ENCODE results near the gene PLEK.
"Not testable (repeated sequence)": the region's sequence is repeated elsewhere in the genome, so short reads cannot be mapped to it uniquely, and the experiment has no call there.

Gene PLEK, protein sequence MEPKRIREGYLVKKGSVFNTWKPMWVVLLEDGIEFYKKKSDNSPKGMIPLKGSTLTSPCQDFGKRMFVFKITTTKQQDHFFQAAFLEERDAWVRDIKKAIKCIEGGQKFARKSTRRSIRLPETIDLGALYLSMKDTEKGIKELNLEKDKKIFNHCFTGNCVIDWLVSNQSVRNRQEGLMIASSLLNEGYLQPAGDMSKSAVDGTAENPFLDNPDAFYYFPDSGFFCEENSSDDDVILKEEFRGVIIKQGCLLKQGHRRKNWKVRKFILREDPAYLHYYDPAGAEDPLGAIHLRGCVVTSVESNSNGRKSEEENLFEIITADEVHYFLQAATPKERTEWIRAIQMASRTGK

DNA sequence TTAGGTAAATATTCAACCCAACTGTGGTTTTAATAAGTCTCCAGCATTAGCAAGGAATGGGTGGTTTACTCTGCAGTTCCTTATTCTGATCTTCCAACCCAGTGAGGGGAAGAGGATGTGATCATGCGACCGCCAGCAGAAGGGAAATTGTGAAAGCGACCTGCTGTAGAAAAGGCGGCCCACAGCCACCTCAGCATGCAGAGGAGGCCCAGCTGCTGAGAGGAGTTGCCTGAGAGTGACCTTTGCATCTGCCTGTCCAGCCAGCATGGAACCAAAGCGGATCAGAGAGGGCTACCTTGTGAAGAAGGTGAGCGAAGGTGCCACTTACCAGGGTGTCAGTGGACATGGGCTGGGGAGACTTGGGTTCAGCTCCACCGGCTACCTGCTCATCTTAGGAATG, at the start of gene PLEK:
PLEK (plus strand) TSS at position 196 of the 400 bp plus-strand sequence; CDS start at position 266, 70 bp downstream.
- DNase-seq: no peak

DNA sequence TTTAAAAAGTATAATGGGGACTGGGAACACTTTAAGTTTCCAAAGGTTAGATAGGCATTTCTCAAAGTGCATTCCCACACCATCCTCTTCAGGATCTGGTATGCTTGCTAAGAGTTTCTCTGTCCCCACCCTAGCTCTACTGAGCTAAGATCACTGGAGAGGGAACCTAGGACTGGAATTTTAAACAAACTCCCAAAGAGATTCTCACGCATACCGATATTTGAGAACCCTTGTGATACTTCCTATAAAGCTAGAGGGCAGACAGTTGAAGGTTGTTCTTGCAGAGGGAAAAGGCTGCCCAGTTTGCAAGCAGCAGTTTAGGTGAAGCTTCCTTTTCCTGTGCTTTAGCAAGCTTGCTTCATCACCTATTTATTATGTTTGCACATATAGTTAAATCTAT, 49.0 kb upstream of the PLEK start:
- DNase-seq: no peak

DNA sequence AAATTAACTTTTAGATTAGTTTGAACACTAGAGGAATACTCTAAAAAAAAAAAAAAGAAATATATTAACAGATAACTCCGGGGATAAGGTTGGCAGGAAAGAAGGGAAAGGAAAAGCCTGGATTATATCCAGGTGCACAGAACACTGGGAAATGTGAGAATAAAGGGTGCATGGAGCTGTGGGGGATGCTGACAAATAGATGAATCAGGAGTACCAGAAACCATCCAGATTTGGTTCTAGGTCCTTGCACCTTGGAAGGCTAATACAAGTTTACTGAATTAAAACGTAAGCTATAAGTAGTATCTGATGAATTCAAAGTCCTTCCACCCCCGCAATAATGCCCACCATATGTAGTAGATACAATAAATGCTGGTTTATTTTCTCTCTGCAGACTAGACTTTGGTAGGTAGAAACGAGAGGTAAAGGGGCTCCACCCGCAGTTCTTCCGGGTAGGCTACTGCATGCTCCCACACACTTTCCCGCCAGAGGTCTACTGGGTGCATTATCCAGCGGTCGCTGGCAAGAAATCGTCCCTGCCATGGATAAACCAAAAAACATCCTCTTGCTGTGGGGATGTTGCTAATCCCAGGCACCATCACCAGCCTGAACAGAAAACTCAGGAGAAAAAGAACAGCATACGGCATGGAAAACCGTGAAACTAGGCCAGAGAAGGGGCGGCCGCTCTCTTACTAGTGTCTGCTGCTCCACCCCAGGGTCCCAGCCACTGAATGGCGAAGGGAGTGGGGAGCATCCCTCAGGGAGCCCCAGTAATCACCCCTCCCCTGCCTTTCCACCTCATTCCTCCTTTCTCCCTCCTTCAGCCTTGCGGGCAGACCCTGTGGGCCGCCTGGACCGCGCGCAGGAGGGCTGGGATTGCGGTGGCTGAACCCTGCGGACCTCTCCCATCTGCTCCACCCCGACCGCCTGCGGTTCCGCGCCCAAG, 46.8 kb upstream of the PLEK start:
- no peak for DNase-seq

DNA sequence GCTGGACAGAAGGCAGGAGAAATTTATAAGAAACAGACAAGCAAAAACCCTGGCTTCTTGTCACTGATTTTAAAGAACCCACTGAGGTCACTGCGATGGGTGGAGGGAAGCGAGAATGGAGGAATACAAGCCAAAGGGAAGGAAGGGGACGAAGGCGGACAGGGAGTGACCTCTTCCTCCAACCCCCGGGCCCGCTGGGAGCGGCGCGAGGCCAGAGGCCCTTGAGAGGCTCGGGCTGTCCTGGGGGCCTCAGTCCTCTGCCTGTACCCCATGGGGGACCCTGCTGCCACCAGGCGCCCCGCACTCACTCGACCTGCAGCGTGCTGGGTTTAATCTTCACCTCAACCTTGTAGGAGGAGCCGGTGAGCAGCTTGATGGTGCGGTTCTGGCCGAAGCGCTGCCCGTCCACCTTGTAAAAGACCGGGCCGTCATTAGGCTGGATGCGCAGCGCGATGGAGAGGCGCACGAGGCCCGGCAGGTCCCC, 46.1 kb upstream of the PLEK start:
- no peak for DNase-seq

DNA sequence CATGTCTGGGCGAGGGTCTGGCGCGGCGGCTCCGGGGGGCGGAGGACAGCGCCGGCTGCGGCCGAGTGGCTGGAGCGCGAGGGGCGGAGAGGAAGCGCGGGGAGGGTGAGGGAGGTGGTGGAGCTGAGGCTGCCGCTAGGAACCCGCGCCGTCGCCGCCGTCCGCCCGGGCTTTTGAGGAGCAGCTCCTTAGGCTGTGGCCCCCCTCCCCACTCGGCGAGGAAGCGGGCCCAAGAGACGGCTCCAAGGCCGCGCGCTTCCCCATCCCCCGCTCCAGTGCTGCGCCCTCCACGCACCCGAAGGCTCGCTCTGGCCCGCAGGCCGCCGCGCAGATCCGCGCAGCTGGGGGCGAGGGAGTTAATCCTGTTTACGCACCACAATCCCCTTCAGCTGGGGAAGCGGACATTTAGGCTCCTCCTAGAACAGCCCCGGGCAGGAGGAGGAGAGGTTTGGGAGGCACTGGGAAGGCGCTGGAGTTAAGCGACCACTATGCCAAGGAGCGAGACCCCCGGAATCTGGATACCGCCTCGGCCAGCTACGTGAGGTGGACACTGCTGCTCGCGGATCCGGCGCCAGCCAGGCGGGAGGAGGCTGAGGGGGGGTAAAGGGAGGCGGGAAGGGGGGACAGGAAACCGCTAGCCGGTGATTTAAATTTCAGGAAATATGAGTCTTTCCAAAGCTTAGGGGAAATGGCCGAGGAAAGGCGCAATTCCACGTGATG, 45.5 kb upstream of the PLEK start, which contains the start of gene CNRIP1:
CNRIP1 (minus strand) TSS at position 552 of the 720 bp plus-strand sequence; CDS start at position 3, 549 bp downstream.
- no peak for DNase-seq

DNA sequence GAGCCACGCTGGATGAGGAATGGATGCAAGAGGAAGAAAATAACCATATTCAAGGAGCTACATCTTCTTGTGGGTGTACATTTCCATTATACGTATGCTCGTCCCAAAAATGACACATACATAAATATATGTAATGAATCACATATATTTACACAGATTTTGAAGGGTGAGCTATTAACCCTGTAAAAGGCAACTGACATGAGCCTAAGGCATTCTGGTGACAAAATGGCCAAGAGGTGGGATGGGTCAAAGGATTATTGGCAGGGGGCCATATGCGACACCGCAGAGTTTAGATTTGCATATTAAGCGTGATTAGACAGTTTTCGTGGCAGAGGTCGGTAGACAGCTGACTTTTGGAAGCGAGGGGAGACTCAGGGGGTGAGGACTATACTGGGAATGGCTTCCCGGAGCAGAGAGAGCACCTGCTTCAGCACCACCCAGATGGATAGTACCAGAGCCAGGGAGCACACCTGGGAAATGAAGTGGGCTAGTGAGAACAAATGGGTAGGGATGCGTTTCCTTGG, 44.9 kb upstream of the PLEK start:
- DNase-seq: no peak

DNA sequence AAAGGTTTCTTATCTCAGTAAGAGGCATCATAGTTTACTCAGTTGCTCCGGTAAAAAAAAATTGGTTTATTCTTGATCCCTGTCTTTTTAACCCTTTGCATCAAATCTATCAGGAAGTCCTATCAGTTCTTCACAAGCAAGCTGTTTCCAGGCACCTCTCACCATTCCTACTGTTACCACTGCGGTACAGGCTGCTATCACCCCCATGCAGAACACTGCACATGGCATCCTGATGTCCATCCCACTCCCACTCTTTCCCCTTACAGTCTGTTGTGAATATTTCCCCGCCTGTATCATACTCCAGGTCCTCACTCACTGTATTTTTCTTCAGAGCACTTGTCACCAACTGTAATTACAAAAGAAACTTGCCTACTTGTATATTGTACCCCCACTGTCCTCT, 40.0 kb upstream of the PLEK start:
- no peak for DNase-seq

DNA sequence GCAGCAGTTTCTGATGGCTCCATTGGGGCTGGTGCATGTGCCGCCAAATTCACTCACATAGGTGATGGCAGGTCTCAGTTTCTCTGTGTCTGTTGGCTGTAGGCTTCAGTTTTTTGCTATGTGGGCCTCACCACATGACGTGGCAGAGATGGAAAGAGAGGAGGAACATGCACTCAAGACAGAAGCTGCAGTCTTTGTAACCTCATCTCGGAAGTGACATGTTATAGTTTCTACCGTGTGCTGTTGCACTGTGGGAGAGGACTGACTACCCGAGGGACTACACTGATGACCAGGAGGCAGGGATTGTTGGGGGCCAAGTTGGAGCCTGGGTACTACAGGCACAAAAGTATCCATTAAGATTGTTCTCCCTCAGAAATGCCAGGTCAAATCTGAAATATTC, 36.2 kb upstream of the PLEK start:
- DNase-seq: no peak

DNA sequence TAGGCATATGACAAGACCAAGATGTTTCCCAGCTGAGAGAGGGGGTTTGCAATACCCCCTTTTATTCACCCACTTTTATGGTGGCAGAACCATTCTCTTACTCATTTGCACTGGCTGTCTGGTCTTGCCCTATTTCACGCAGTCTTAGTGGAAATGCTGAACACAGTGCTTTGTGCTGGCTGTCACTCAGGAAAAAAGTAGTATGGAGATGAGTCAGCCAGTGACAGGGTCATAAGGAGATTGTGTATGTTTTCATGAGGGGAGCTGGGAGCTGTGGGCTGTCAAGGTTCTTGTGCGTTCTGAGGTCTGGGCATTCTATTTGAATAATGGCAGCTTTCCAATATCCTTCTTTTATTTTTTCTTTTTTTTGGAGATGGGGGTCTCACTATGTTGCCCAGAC, 34.4 kb upstream of the PLEK start:
- no peak for DNase-seq

DNA sequence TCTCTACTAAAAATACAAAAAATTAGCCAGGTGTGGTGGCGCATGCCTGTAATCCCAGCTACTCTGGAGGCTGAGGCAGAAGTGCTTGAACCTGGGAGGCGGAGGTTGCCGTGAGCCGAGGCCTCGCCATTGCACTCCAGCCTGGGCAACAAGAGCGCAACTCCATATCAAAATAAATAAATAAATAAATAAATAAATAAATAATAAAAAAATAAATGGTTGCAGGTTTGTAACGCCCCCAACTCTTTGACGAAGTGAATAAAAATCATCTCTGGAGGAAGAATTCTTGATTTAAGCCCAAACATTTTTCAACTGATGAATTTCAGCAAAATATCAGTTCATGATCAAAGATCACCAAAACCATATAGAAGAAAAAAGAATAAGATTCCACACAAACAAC, 32.1 kb upstream of the PLEK start:
- DNase-seq: no peak

DNA sequence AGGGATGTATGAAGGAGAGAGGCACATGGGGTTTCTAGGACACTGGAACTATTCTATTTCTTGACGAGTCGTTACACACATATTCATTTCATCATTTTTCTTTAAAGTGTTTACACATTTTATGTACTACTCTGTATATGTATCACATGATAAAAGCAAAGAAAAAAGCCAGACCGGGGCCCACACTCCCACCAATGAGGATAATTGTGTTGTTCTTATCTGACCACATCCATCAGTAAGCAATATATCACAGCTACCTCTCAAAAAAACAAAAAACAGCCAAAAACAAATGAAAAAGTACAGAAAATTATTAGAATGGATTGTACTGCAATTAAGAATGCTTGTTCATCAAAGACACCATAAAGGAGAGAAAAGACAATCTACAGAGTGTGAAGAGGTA, 31.2 kb upstream of the PLEK start:
- DNase-seq: no peak

DNA sequence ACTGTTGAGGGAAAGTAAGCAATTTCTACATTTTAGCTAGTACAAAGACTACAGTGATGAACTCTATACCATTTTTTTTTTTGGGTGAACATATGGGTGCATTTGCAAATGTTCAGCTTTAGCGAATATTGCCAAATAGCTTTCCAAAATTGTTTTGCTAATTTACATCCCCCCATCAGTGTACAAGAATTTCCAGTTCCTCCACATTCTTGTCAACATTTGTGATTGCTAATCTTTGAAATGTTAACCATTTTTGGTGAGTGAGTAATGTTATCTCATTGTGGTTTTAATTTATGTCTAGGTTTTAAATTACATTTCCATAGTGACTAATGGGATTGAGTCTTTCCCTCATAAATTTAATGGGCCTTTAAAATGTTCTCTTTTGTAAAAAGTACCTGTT, 28.9 kb upstream of the PLEK start:
- no peak for DNase-seq

DNA sequence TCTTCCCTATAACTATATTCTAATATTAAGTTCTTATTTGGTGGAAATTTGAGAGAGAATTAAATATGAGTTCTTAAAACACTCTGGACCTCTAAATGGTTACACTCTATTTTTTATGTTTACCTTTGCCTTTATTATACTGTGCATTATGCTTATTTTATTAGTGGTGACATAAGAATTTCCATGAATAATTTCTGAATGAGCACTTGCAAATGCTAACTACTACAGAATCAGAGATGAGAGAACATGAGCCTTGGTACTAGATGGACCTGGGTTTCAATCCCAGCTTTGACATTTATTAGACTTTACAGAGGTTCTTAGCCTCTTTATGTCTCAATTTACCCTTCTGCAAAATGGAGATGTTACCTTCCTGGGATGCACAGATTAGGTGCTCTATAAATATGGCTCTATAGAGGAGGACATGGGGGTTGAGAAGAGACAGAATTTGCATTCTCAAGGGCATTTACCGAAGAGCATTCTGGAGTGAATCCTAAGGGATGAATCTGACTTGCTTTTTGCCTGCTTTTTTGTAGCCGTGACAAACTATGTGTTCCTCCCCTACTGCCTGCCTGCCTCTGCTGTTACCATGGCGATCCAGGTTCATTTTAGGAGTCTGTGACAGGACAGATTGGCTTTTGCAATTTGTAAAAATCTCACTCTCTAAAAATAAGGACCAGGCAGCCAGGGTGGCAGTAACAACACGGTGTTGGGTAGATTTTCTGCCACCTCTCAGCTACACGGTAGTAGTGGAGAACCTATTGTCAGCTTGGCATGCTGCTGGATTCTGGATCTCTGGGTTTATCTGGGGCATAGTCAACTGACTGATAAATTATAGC, 24.6 kb upstream of the PLEK start:
- no peak for DNase-seq

DNA sequence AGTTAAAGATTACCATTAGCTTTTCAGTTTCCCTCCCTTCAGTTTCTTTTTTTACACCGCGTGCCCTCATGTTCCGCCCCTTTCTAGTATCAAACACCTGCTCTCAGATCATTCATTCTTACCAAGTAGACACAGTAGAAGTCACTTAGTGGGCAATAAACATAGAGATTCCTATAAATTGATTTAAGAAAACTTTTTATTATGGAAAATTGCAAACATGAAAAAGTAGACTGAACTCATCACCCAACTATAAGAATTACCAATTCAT, 24.1 kb upstream of the PLEK start:
- no peak for DNase-seq

DNA sequence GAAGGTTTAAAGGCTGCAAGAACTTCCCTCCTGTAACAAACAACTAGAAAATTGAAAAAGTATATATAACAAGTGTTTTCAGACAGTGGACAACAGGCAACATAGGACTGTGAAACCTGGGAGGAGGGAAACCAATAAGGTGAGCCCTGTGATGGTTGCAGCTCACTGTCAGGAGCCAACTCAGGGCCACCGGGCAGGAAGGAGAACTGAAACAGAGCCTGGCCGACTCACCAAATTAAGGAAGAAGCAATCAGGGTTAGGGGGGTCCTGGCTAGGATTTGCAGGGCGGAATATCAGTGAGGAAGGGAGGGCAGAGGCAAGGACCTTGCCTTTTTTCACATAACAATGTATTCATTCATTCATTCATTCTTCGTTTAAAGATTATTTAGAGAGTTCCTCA, 23.5 kb upstream of the PLEK start:
- DNase-seq: no peak

DNA sequence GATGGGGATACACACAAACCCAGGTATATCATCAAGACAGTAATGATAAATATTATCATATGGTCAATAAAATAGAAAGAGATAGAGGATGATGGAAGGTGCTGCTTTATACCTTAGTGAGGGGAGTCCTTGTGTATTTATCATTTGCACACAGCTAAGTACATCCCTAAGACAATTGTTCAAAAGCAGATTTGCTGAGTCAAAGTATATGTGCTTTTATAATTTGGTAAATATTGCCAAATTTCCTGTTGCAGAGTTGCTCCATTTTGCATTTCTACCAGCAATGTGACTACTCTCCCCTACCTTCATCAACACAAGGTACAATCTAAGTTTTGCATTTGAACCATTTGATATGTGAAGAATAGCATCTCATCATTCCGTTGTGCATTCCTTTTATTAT, 22.6 kb upstream of the PLEK start:
- no peak for DNase-seq

DNA sequence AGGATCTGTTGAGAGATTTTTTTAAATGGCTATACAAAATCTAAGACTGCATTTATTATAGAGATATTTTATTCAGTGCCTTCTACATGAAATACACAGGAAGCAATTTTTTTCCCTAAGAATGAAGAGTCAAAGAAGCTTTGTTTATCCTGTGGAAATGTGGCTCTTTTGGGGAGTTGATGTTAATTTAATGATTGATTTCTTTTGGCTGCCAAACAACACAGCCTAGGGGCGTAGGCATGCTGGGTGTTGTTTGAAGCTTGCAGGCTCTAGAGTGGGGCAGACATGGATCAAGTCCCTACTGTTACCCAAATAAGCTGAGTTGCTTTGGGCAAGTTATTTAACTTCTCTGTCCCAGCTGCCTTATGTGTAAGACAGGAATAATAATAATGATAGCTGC, 21.1 kb upstream of the PLEK start:
- no peak for DNase-seq

DNA sequence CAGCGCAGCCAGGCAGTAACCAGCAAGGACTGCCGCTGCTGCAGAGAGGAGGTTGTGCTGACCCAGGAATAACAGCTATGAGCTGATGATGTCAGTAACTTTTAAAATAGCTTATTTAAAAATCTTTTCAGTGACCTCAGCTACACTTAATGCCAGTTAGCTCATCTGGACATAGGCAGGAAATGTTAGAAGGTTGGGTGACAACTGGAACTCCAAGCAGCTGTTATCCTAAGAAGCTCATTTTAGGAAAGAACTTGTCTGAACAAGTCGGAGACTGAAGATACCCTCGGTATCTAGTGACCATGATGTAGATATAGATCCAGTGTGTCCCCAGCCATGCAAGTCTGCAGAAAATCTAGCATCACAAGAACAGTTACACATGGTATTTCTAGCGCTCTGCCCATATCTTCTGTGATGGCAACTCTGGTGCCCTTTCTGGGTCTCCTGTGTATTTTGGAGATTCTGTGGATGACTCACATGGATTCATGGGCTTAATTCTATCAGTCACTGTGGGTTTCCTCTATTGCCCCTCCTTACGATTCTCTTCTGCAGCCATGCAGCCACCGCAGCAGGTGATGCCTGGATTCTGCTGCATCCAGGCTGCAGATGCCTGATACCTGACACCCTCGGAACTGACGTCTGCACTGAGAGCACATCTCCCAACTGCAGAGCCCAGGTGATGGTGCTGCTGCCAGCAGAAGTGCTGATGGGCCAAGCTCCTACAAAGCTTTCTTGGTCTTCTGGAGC, 19.8 kb upstream of the PLEK start:
- DNase-seq: no peak

DNA sequence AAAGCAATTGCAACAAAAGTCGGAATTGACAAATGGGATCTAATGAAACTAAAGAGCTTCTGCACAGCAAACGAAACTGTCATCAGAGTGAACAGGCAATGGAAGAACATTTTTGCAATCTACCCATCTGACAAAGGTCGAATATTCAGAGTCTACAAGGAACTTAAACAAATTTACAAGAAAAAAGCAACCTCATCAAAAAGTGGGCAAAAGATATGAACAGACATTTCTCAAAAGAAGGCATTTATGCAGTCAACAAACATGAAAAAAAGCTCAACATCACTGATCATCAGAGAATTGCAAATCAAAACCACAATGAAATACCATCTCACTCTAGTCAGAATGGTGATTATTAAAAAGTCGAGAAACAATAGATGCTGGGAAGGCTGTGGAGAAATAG, 16.0 kb upstream of the PLEK start:
- DNase-seq: not testable (repeated sequence)

DNA sequence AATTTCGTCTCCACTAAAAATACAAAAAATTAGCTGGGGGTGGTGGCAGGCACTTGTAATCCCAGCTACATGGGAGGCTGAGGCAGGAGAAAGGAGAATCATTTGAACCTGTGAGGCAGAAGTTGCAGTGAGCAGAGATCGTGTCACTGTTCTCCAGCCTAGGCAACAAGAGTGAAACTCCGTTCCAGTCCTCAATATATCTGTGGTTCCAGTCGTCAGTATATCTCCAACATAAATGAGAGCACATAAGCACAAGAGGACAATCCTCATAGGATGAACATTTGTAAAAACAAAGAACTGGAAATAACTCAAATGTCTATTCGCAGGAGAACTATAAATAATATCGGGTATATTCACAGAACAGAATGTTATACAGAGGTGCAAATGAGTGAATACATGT, 13.1 kb upstream of the PLEK start:
- DNase-seq: no peak

DNA sequence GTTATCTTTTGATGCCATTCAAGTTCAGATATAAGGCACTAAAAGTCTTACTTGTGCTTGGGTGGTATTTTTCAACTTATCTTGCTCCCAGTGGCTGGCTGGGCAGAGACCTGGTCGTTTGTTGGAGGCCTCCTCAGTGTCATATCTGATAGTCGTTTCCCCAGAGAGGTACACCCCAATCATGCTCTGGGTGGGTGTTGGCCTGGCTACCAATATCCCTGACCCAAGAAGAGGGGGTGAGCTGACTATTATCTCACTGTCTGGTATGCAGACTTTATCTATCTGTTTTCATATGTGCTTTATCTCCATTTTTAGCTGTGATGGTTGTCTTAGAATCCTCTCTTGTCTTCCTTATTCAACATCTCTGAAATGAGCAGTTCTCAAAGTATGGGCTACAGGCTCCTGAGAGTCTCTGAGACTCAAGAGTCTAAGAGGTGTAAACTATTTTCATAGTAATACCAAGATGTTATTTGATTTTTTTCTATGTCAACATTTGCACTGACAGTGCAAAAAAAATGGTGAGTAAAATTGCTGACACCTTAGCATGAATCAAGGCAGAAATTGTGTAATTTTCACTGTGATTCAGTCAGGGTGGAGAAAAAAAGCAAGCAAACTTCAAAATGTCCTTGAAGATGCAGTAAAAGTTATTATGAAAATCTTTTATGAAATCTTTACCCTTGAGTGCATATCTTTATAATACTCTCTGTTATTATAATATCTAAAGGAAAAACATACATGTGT, 12.3 kb upstream of the PLEK start:
- DNase-seq: no peak
